NCI-H524 (cell line): Measurements from ENCODE around the gene EHBP1.

Experiments
- DNase-seq, 2 experiments: peaks; one replicate each; lab custom pipeline; 2025; lab: John Stamatoyannopoulos, UW

EHBP1 gene

GRCh38 chr2:62785216-62785615 is 79.7 kb downstream of the EHBP1 start:
- peak in 1 of 2 experiments; percentile 26 for DNase-seq

- DNase-seq: no peak
These were observed 80.5 kb downstream of the EHBP1 start for GRCh38 chr2:62785810-62786597.

DNA sequence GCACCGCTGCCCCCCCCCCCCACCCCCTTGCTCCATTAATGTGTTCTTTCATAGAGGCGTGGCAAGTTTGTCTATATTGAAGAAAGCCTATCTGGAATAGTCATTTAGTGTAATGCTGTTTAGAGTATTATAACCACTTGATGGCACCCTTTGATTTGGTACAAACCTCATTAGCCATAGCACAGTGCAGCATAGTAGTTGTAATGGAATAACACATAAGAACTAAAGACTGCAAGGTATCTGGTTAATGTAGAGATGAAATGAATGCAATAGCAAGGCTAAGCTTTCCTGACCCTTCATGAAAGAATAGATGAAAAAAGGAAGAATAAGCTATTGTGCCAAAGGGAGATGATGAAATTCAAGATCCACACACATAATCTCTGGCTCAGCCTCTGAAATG is 81.9 kb downstream of the EHBP1 start:
- peak; percentile 15 to 63 for DNase-seq

- no peak for DNase-seq
These were observed 84.0 kb downstream of the EHBP1 start for GRCh38 chr2:62789518-62789917.

DNA sequence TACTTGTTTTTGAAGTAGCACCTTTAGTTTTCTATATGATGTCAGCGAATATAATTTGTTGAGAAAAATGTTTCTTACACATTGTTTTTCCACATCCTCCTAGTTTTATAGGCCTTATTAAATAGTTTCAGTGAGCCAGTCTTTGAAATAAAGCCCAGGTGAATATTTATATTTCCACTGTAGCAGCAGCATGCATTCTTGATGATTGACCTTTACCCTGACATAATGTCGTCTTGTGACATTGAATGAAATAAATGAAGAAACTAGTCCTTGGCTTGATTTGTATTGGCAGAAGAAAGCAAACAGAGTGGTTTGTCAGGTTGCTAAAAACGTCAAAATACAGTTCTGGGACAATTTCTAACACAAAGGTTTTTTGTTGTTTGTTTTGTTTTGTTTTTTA is 84.4 kb downstream of the EHBP1 start:
- DNase-seq: no peak

- no peak for DNase-seq
These were observed 86.9 kb downstream of the EHBP1 start for GRCh38 chr2:62792408-62792807.

- no peak for DNase-seq
These were observed 87.7 kb downstream of the EHBP1 start for GRCh38 chr2:62793213-62793612.

DNA sequence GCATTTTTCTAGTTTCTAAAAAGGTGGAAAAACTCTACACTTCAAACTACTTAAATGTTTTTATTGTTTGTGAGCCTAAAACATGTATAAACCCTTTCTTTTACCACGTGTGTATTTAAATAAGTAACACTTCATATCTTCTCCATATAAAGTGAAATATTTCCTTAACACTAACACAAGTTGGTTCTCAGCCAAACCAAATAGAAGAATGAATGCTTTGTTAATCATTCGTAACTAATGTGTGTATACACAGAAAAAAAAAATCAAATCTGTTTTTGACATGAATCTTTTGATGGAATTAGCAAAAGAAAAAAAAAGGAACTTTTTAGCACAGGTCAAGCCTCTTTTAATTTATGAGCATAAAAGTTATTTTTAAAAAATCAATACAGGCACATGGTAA is 89.3 kb downstream of the EHBP1 start:
- DNase-seq: no peak

DNA sequence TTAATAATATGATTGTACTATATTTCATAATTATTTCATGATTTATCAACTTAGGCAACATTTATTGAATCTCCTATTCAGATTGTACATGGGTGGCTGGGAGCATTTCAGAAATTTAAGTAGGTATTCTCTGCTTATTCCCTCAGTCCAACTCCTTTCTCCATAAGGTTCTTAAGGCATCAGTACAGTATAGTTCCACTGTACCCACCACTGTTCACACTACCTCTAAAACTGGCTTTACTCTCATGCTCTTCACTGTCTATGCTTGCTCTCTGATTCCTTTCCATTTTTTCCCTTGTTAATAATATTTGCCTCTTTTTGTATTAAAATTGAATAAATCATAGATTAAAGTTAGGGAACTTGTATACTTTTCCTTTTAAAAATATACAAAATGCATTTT is 89.8 kb downstream of the EHBP1 start:
- DNase-seq: no peak

DNA sequence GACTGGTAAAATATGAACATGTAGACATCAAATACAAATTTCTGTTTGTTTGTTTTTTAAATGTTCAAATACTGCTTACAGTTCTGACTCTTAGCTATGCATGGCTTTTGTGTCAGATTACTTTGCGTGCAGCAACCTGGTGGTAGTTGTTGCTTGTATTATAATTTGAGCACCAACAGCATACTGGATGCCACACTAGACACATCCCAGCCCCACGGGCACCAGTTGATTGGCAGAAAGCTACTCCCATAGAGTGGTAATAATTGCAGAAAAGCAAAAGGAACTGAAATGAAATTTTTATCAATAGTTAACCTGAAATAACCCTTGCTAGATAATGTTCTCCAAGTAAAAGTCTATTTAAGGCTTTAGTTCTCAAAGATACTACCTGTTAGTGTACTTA is 91.6 kb downstream of the EHBP1 start:
- DNase-seq: no peak

DNA sequence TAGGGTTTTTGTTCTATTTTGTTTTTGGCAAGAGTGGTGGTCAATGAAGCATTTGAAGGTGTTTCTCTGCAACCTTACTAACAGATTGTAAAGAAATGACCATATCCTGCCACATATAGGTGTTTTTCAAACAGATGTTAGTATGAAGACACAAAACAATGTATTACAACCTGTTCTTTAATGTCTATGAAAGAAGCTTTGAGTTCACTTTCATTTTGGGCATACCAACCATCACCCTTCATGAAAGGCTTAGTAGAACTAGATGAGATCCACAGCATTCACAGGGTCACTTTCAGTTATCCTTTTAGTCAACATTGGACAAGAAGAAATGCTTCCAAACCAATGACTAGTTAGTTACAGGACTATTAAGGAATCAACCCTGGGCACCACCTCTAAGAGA is 95.1 kb downstream of the EHBP1 start:
- no peak for DNase-seq

- DNase-seq: no peak
These were observed 95.6 kb downstream of the EHBP1 start for GRCh38 chr2:62801110-62801509.

GRCh38 chr2:62801814-62802523 is 96.5 kb downstream of the EHBP1 start:
- DNase-seq: no peak

- no peak for DNase-seq
These were observed 98.4 kb downstream of the EHBP1 start for GRCh38 chr2:62803961-62804360.

GRCh38 chr2:62806231-62806630 is 100.7 kb downstream of the EHBP1 start:
- no peak for DNase-seq

DNA sequence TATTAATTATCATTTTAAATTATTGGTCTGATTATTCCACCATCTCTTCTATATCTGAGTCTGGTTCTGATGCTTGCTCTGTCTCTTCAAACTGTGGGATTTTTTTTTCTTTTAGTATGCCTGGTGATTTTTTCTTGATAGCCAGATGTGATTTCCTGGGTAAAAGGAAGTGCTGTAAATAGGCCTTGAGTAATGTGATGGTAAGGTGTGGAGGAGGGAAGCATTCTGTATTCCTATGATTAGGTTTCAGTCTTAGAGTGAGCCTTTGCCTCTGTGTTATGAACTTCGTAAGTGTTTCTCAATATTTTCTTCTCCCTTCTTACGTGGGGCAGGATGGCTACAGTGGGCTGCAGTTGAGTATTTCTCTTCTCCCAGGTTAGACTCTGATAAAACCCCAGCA is 103.0 kb downstream of the EHBP1 start:
- DNase-seq: no peak

DNA sequence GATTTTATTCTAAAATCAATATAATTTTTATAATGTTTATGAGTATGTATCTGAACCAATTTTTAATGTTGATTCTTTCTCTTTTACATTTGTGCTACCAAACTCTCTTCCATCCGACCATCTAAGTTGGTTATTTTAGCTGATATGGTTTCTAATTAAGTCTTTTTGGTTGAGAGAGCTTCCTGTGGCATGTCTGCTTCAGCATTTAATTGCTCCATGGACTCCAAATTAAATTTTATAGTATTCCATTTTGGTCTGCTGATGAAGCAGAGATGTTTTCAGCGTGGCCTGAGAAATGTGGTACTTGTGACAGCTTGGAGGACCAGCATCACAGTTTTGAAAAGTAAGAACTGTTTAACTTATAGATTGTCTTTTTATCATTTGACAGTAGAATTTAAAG is 105.6 kb downstream of the EHBP1 start:
- DNase-seq: no peak

- no peak for DNase-seq
These were observed 106.5 kb downstream of the EHBP1 start for GRCh38 chr2:62811972-62812371.

GRCh38 chr2:62812921-62813825 is 107.7 kb downstream of the EHBP1 start:
- no peak for DNase-seq

DNA sequence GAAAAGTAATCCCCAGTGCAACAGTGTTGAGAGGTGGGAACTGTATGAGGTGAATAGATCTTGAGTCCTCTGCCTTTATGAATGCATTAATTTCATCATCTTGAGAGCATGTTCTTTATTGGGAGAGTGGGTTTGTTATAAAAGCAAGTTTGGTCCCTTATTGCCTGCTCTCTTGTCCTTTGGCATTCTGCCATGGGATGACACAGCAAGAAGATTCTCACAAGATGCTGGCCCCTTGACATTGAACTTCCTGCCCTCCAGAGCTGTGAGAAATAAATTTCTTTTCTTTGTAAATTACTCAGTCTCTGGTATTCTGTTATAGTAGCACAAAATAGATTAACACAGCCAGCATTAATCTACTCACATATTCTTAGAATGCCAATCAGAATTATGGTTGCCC is 108.6 kb downstream of the EHBP1 start:
- no peak for DNase-seq

GRCh38 chr2:62817348-62817747 is 111.8 kb downstream of the EHBP1 start:
- DNase-seq: no peak

DNA sequence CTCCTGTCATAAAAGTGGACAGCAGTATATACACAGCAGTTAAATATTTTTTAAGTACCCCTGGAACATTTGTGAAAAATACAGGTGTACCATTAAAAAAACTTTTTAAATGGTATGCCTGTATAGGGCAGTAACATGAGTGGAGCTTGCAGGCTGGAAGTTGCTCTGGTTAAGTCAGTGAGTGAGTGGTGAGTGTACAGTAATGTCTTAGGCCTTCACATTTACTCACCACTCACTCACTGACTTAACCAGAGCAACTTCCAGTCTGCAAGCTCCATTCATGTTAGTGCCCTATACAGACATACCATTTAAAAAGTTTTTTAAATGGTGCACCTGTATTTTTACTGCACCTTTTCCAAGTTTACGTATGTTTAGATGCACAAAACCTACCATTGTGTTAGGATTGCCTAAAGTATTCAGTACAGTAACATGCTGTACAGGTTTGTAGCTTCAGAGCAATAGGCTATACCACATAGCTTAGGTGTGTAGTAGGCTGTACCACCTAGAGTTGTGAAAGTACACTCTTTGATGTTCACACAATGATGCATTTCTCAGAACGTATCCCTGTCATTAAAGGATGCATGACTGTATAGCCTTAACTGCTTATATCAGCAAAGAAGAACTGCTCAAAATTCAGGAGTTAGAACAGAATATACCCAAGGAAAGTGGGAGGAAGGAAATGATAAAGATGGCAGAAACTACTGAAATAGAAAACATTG is 112.6 kb downstream of the EHBP1 start:
- no peak for DNase-seq
